Mucosa of rectum (tissue), 2 donors: ENCODE data around the gene KLHDC3.
A peak's percentile ranks its signal among the peaks of the same experiment; 100 is the strongest.

Experiments used
- H3K27ac ChIP-seq, 2 donors: one replicate each; pipeline ENCODE4 v1.7.0; 2013; ENCODE audit warnings: inconsistent platforms in 2 of 2, low read depth in 2 of 2, low read length in 2 of 2
- H3K27me3 ChIP-seq, 2 donors: one replicate each; pipeline ENCODE4 v1.7.0; 2013; ENCODE audit warnings: low read length in 2 of 2; ENCODE audit not compliant: control insufficient read depth in 2 of 2, insufficient read depth in 2 of 2
- H3K36me3 ChIP-seq, 2 donors: one replicate each; pipeline ENCODE4 v1.7.0; 2013; ENCODE audit warnings: low read length in 2 of 2; ENCODE audit not compliant: control insufficient read depth in 2 of 2, insufficient read depth in 2 of 2
- H3K4me1 ChIP-seq, 2 donors: one replicate each; pipeline ENCODE4 v1.7.0; 2013; ENCODE audit warnings: low read length in 2 of 2, mild to moderate bottlenecking in 1 of 2; ENCODE audit not compliant: control insufficient read depth in 2 of 2, insufficient read depth in 2 of 2
- H3K4me3 ChIP-seq, 2 donors: one replicate each; pipeline ENCODE4 v1.7.0; 2013; ENCODE audit warnings: low read length in 2 of 2
- H3K9ac ChIP-seq, 2 donors: one replicate each; pipeline ENCODE4 v1.7.0; 2013; ENCODE audit warnings: low read length in 2 of 2, low read depth in 1 of 2, mild to moderate bottlenecking in 1 of 2
- H3K9me3 ChIP-seq, 2 donors: one replicate each; pipeline ENCODE4 v1.7.0; 2013; ENCODE audit warnings: low read length in 2 of 2; ENCODE audit not compliant: control insufficient read depth in 2 of 2
- donor health status: healthy.
- donor health status: Normal muscosa, but diverticular disease.

The KLHDC3 gene

GRCh38 chr6:43052842-43053544 is 38.9 kb downstream of the KLHDC3 start:
- H3K27me3 ChIP-seq = no peaks in the 10 kb centered on the region
- peak overlapping the region; percentile 95 to 97 for H3K9ac ChIP-seq
- H3K4me3 ChIP-seq = peak overlapping the region; percentile 78 to 83
- H3K4me1 ChIP-seq = peaks cover 8 to 18% of the 10 kb centered on the region in 2 donors
- no peaks in the 10 kb centered on the region for H3K9me3 ChIP-seq
- H3K27ac ChIP-seq = peak overlapping the region; percentile 86 to 88
- peaks cover 18 to 34% of the 10 kb centered on the region in 2 donors for H3K36me3 ChIP-seq

- no peaks in the 10 kb centered on the region for H3K27me3 ChIP-seq
- H3K36me3 ChIP-seq = peaks cover 18 to 32% of the 10 kb centered on the region in 2 donors
- H3K9me3 ChIP-seq = no peaks in the 10 kb centered on the region
- H3K27ac ChIP-seq = peak within 1 kb of the TSS; percentile 86 to 88
- H3K4me1 ChIP-seq = peaks cover 14 to 25% of the 10 kb centered on the region in 2 donors
- peak within 1 kb of the TSS; percentile 95 to 97 for H3K9ac ChIP-seq
- peak within 1 kb of the TSS; percentile 78 to 83 for H3K4me3 ChIP-seq
Observed at GRCh38 chr6:43053545-43054205, 39.6 kb downstream of the KLHDC3 start, which contains the start of gene CUL7. Gene CUL7, minus strand, starts transcription at chr6:43053851. Its CDS starts 1,063 bp downstream, at chr6:43052788.

- H3K9me3 ChIP-seq = no peaks in the 10 kb centered on the region
- peaks cover 18 to 29% of the 10 kb centered on the region in 2 donors for H3K36me3 ChIP-seq
- peak overlapping the region; percentile 78 to 83 for H3K4me3 ChIP-seq
- H3K9ac ChIP-seq = peak overlapping the region; percentile 95 to 97
- H3K27me3 ChIP-seq = no peaks in the 10 kb centered on the region
- H3K4me1 ChIP-seq = peaks cover 17 to 26% of the 10 kb centered on the region in 2 donors
- peak overlapping the region; percentile 86 to 88 for H3K27ac ChIP-seq
Observed at GRCh38 chr6:43054206-43054943, 40.3 kb downstream of the KLHDC3 start.

DNA sequence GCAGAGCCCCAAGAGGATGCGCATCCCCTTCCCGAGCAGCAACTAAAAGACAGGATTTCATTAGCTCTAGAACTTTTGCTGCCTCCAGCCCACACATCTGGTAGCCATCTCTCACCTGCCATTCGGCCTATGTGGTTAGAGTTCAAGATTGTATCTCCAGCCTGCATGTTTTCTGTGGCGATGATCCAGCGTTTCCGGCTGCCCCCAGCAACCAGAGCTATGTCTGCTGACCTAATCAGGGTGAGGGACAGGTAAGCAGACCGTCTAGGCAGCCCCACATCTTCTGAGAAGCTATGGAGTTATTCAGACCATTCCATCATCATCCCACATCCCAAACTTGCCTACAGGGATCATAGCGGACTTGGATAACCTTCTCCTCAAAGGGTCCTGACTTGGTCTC is 41.9 kb downstream of the KLHDC3 start:
- peaks cover 17 to 37% of the 10 kb centered on the region in 2 donors for H3K4me1 ChIP-seq
- H3K27ac ChIP-seq = no peak overlapping the region
- H3K36me3 ChIP-seq = peaks cover 18 to 20% of the 10 kb centered on the region in 2 donors
- H3K27me3 ChIP-seq = no peaks in the 10 kb centered on the region
- no peak overlapping the region for H3K9ac ChIP-seq
- H3K9me3 ChIP-seq = no peaks in the 10 kb centered on the region
- no peak overlapping the region for H3K4me3 ChIP-seq

DNA sequence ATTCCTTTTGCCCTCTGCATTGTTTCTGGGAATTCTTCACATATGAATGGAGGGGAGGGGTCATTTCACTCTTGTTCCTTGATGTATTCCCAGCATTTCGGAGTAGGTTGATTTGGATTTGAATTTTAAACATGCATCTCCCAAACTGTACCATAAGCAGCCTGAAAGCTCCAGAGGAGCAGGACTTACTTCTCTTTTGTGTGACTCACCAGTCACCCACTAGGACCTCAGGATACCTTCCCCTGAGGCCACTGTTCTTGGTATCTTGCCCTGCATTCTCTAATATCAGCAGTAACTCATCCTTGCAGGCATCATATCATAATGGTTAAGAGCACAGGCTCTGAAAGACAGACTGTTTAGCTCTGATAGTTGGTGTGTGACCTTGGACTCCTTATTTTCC is 44.5 kb downstream of the KLHDC3 start:
- peak overlapping the region in 1 of 2 donors; percentile 92 for H3K27ac ChIP-seq
- H3K9me3 ChIP-seq = no peaks in the 10 kb centered on the region

DNA sequence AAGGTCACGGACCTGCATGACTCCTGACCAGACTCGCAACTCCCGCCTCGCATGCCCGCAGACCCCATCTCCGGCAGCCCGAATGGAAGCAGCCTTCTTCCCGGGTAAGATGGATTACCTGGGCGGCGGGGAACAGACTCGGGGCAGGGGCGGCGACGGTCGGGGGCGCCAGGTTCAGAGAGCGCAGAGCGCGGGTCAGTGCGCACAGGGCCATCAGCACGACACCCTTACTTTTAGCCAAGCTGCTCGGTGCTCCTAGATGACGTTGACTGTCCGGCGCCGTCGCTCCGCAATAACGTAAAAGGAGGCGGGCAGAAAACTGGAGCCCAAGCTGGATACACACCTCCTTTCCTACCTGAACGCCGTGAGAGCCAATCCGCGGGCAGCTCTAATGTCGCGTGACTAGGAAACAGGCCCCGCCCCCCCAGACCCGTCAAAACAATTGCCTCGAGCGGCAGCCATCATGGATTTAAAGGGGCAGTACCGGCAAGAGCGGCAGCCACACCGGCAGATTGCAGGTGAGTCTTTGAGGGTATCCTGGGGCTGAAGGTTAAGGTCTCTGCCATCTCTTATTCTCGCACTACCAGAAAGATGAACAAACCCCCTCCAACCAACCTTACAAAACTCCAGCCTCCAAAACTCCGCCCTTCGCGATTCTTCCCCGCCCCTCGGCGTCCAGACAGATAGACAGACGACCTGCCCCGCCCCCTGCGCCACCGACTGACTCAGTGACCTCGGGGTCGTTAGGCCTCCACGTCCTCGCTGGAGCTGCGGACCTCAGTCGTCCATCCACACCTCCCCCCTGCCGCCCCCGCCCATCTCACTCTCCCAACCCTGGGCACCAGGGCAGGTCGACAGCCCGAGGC is 45.4 kb downstream of the KLHDC3 start, which contains the start of the genes KLC4 and MRPL2:
KLC4 (plus strand) TSS at position 464 of the 866 bp plus-strand sequence. CDS start 1,705 bp downstream, outside the sequence.
MRPL2 (minus strand) TSS at position 267 of the 866 bp plus-strand sequence; CDS start at position 214, 53 bp downstream.
- Histone ChIP-seq H3K36me3 (peaks cover 28 to 29% of the 10 kb centered on the region in 2 donors), H3K27ac (peak within 1 kb of the TSS; percentile 92 to 99), H3K4me1 (peaks cover 18 to 32% of the 10 kb centered on the region in 2 donors), H3K4me3 (peak within 1 kb of the TSS; percentile 94 to 99), H3K27me3 (no peaks in the 10 kb centered on the region), H3K9me3 (no peaks in the 10 kb centered on the region), H3K9ac (peak within 1 kb of the TSS; percentile 93 to 99)

More for the DNA sequence above, 44.5 kb downstream of the KLHDC3 start:
- no peaks in the 10 kb centered on the region for H3K27me3 ChIP-seq
- peaks cover 22 to 37% of the 10 kb centered on the region in 2 donors for H3K4me1 ChIP-seq
- H3K4me3 ChIP-seq = peak overlapping the region; percentile 94 to 99
- peak overlapping the region; percentile 85 to 99 for H3K9ac ChIP-seq
- H3K36me3 ChIP-seq = peaks cover 23 to 29% of the 10 kb centered on the region in 2 donors

- Histone ChIP-seq H3K36me3 (peaks cover 31 to 33% of the 10 kb centered on the region in 2 donors), H3K27ac (peak overlapping the region; percentile 92 to 99)
Observed at GRCh38 chr6:43060034-43060754, 46.1 kb downstream of the KLHDC3 start.

DNA sequence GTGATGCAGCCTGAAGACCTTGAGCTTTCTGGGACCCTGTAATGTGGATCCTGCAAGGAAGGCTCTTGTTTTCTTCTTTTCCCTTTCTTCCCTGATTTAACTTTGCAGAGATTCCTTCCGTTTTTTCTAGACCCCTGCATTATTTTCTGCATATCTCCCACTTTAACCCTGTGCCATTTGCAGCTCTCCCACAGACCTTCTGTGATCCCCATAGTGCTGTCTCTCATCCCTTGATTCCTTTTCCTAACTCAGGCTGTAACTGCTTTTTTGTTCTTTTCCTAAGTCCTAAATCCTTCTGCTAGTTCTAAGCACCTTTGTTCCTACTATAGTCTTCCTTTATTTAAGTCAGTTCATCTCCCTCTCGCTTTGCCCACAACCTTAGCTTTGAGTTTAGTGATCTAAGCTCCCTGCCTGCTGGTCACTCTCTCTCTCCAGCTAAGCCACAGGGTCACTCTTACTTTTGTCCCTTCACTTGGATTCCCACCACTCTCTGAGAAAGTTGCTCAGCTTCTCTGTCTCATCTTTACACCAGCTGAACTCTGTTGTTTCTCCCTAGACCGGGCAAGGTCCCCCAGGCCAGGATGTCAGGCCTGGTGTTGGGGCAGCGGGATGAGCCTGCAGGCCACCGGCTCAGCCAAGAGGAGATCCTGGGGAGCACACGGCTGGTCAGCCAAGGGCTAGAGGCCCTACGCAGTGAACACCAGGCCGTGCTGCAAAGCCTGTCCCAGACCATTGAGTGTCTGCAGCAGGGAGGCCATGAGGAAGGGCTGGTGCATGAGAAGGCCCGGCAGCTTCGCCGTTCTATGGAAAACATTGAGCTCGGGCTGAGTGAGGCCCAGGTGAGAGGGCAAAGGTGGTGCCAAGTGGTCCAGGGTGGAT is 46.9 kb downstream of the KLHDC3 start:
- Histone ChIP-seq H3K4me3 (peak overlapping the region; percentile 94 to 99), H3K27me3 (no peaks in the 10 kb centered on the region), H3K27ac (peak overlapping the region; percentile 84 to 99), H3K36me3 (peaks cover 29 to 30% of the 10 kb centered on the region in 2 donors), H3K4me1 (peaks cover 18 to 32% of the 10 kb centered on the region in 2 donors), H3K9me3 (no peaks in the 10 kb centered on the region), H3K9ac (peak overlapping the region; percentile 72 to 93)

More at GRCh38 chr6:43060034-43060754, 46.1 kb downstream of the KLHDC3 start:
- Histone ChIP-seq H3K27me3 (no peaks in the 10 kb centered on the region), H3K4me3 (peak overlapping the region; percentile 94 to 99), H3K9me3 (no peaks in the 10 kb centered on the region), H3K9ac (peak overlapping the region; percentile 72 to 93), H3K4me1 (peaks cover 18 to 32% of the 10 kb centered on the region in 2 donors)
